ENCODE results near the gene SDC1.

DNA sequence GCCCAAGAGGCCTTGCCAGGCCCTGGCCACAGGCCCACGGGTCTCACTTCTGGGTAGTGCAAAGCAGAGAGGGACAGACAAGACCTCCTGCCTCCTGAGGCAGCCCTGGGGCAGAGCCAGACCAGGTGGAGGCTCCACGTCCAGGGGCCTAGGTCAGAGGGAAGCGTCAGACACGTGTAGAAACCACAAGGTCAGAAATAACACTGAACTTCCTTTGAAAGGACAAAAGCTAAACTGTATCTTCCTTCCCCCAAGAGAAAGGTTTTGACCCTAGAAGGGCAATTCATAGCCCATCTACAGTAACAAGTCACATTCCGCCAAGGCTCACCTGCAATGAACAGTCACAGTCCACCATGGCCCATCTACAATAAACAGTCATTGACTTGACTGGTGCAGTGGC, 17.9 kb downstream of the SDC1 start:
- TF ChIP-seq, protein P1, sequence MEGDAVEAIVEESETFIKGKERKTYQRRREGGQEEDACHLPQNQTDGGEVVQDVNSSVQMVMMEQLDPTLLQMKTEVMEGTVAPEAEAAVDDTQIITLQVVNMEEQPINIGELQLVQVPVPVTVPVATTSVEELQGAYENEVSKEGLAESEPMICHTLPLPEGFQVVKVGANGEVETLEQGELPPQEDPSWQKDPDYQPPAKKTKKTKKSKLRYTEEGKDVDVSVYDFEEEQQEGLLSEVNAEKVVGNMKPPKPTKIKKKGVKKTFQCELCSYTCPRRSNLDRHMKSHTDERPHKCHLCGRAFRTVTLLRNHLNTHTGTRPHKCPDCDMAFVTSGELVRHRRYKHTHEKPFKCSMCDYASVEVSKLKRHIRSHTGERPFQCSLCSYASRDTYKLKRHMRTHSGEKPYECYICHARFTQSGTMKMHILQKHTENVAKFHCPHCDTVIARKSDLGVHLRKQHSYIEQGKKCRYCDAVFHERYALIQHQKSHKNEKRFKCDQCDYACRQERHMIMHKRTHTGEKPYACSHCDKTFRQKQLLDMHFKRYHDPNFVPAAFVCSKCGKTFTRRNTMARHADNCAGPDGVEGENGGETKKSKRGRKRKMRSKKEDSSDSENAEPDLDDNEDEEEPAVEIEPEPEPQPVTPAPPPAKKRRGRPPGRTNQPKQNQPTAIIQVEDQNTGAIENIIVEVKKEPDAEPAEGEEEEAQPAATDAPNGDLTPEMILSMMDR (IDR thresholded peaks at IDR 0.05) = no peak
- TF ChIP-seq POLR2A (IDR thresholded peaks at IDR 0.05) = no peak

Measured in right lobe of liver (tissue), 4 donors.